HCT116 (cell line): Measurements from ENCODE around the gene BFAR. TPM values are rescaled to one million over a fixed set of nuclear protein-coding genes. Genes with fewer than 3 reads are reported as not detected.

Experiments
- ATAC-seq: fragments of 200-7000 bp; cut with Tn5 transposase; 2 replicates; pipeline ENCODE4 v1.9.1; 2020; ENCODE audit warnings: mild to moderate bottlenecking, moderate library complexity
- BruUV-seq: library from RNA; stranded (reverse); fragments of 400-500 nt; replicated peaks from 2 replicates; lab custom pipeline; 2021; lab: Mats Ljungman, UMichigan
- CTCF ChIA-PET: fragments of 300-600 bp; sonication (Branson Sonifier 250); formaldehyde crosslinking; loops from one replicate; lab custom pipeline; 2021; ENCODE audit warnings: antibody characterized with exemption; lab: Charles Lee
- POLR2A ChIA-PET: fragments of 300-600, 350-600 bp; sonication (Branson Sonifier 250); formaldehyde crosslinking; loops from one replicate; lab custom pipeline; 2021; ENCODE audit warnings: antibody characterized with exemption; lab: Charles Lee
- RAD21 ChIA-PET, 2 experiments: fragments of 300-600 bp; sonication (Branson Sonifier 250); formaldehyde crosslinking; loops; one replicate each; lab custom pipeline; 2023; ENCODE audit warnings: low total read pairs in 2 of 2; ENCODE audit not compliant: uncharacterized antibody in 2 of 2, unreplicated experiment in 2 of 2, low non-redundant PET in 1 of 2; lab: Charles Lee
- DNase-seq: peaks from one replicate; pipeline ENCODE4 v3.0.0-alpha.2; 2010; ENCODE audit warnings: low read depth, low spot score
- H2AFZ ChIP-seq: fragments of 200-600 bp; shearing (Covaris generic), sonication (generic); 2 replicates; pipeline ENCODE4 v1.6.1; 2017; ENCODE audit warnings: low read depth, mixed run types, mixed read lengths, antibody characterized with exemption, low read length; ENCODE audit not compliant: poor library complexity, severe bottlenecking
- H3K27ac ChIP-seq: 2 replicates; pipeline ENCODE4 v1.5.1; 2012; ENCODE audit warnings: low read depth, low read length
- H3K27me3 ChIP-seq: fragments of 200-600 bp; sonication (generic); 2 replicates; pipeline ENCODE4 v1.6.1; 2016; ENCODE audit warnings: mixed run types, low read length, mixed read lengths; ENCODE audit not compliant: insufficient read depth
- H3K36me3 ChIP-seq, 2 experiments: fragments of 200-500 bp in 1 of 2; fragments of 200-600 bp in 1 of 2; sonication (Bioruptor generic) in 1 of 2; sonication (generic) in 1 of 2; 2 replicates each; pipeline versions ENCODE4 v1.5.1 to v1.6.1; 2014 to 2016; ENCODE audit warnings: low read length in 2 of 2, inconsistent platforms in 1 of 2, mixed read lengths in 1 of 2, mixed run types in 1 of 2; ENCODE audit not compliant: insufficient read depth in 2 of 2, control insufficient read depth in 1 of 2
- H3K4me1 ChIP-seq, 2 experiments: fragments of 200-600 bp in 1 of 2; sonication (generic) in 1 of 2; 2 replicates each; pipeline versions ENCODE4 v1.5.1 to v1.6.1; 2012 to 2017; ENCODE audit warnings: low read length in 2 of 2, inconsistent platforms in 1 of 2, mild to moderate bottlenecking in 1 of 2, mixed read lengths in 1 of 2, mixed run types in 1 of 2, moderate library complexity in 1 of 2; ENCODE audit not compliant: insufficient read depth in 2 of 2, control insufficient read depth in 1 of 2
- H3K4me2 ChIP-seq: fragments of 200-600 bp; sonication (generic); 2 replicates; pipeline ENCODE4 v1.6.1; 2017; ENCODE audit warnings: mixed run types, low read length, mixed read lengths
- H3K4me3 ChIP-seq, 2 experiments: fragments of 200-600 bp in 1 of 2; sonication (generic) in 1 of 2; replicated peaks in 1 of 2; 2 replicates each; pipeline ENCODE4 v1.5.1; 2011 to 2016; ENCODE audit warnings: low read length in 2 of 2, control low read depth in 1 of 2, low read depth in 1 of 2, mild to moderate bottlenecking in 1 of 2, mixed read lengths in 1 of 2, mixed run types in 1 of 2
- H3K79me2 ChIP-seq: fragments of 200-600 bp; sonication (generic); 2 replicates; pipeline ENCODE4 v1.6.1; 2017; ENCODE audit warnings: mild to moderate bottlenecking, mixed run types, low read length, moderate library complexity, mixed read lengths; ENCODE audit not compliant: insufficient read depth
- H3K9ac ChIP-seq: fragments of 200-600 bp; sonication (generic); 2 replicates; pipeline ENCODE4 v1.6.1; 2016; ENCODE audit warnings: low read length, mixed read lengths
- H3K9me2 ChIP-seq: fragments of 200-600 bp; sonication (generic), shearing (Covaris generic); 2 replicates; pipeline ENCODE4 v1.6.1; 2017; ENCODE audit warnings: mixed run types, mild to moderate bottlenecking, moderate library complexity; ENCODE audit not compliant: insufficient read depth
- H3K9me3 ChIP-seq, 2 experiments: fragments of 200-500 bp in 1 of 2; fragments of 200-600 bp in 1 of 2; sonication (Bioruptor generic) in 1 of 2; sonication (generic) in 1 of 2; 2 replicates each; pipeline ENCODE4 v1.6.1; 2014 to 2017; ENCODE audit warnings: low read length in 2 of 2, mixed read lengths in 2 of 2, inconsistent platforms in 1 of 2, low read depth in 1 of 2, mild to moderate bottlenecking in 1 of 2, mixed run types in 1 of 2, moderate library complexity in 1 of 2; ENCODE audit not compliant: control insufficient read depth in 1 of 2, insufficient read depth in 1 of 2
- H4K20me1 ChIP-seq: fragments of 200-600 bp; sonication (generic), shearing (Covaris generic); 2 replicates; pipeline ENCODE4 v1.6.1; 2017; ENCODE audit warnings: mixed run types, mild to moderate bottlenecking, moderate library complexity; ENCODE audit not compliant: insufficient read depth
- ATF3 ChIP-seq: IDR thresholded peaks from 2 replicates; pipeline ENCODE4 v1.6.1; 2012
- CEBPB ChIP-seq: IDR thresholded peaks from 2 replicates; pipeline ENCODE4 v1.6.1; 2012; ENCODE audit warnings: low read depth
- CTCF ChIP-seq, 3 experiments: fragments of 200-600 bp in 1 of 3; sonication (generic) in 1 of 3; IDR thresholded peaks in 2 of 3; conservative IDR thresholded peaks in 1 of 3; 2 replicates each; pipeline ENCODE4 v1.5.1; 2012 to 2017; ENCODE audit warnings: low read depth in 2 of 3, low read length in 2 of 3, antibody characterized with exemption in 1 of 3, borderline replicate concordance in 1 of 3, control low read depth in 1 of 3, mild to moderate bottlenecking in 1 of 3, mixed read lengths in 1 of 3, mixed run types in 1 of 3, moderate library complexity in 1 of 3; ENCODE audit not compliant: insufficient read depth in 1 of 3
- EGR1 ChIP-seq: IDR thresholded peaks from 2 replicates; pipeline ENCODE4 v1.6.1; 2012; ENCODE audit warnings: low read depth
- EZH2phosphoT487 ChIP-seq: fragments of 200-600 bp; IDR thresholded peaks from 2 replicates; pipeline ENCODE4 v1.6.1; 2018; ENCODE audit warnings: antibody characterized with exemption, borderline replicate concordance
- RAD21 ChIP-seq: IDR thresholded peaks from 2 replicates; pipeline ENCODE4 v1.6.1; 2012; ENCODE audit warnings: low read depth, mild to moderate bottlenecking
- SIN3A ChIP-seq: IDR thresholded peaks from 2 replicates; pipeline ENCODE4 v1.6.1; 2012; ENCODE audit warnings: low read depth
- TCF7L2 ChIP-seq: IDR thresholded peaks from 2 replicates; pipeline ENCODE4 v1.7.0; 2011; ENCODE audit warnings: borderline replicate concordance, inconsistent platforms; ENCODE audit not compliant: insufficient read depth, insufficient read length; ENCODE audit errors: extremely low read depth
- ZBTB33 ChIP-seq: IDR thresholded peaks from 2 replicates; pipeline ENCODE4 v1.6.1; 2011; ENCODE audit warnings: mild to moderate bottlenecking, low read length, moderate library complexity; ENCODE audit not compliant: insufficient replicate concordance; ENCODE audit errors: extremely low read depth
- ZFX ChIP-seq: fragments of 450-650 bp; IDR thresholded peaks from 2 replicates; pipeline ENCODE4 v1.6.1; 2017
- ZNF274 ChIP-seq: fragments of 200-500 bp; sonication (Bioruptor generic); IDR thresholded peaks from 2 replicates; pipeline ENCODE4 v1.6.1; 2014; ENCODE audit warnings: mild to moderate bottlenecking, low read depth, low read length, inconsistent platforms
- intact Hi-C: fragments of 100-400 bp; cut with micrococcal nuclease; formaldehyde crosslinking; loops from 2 replicates; pipeline ENCODE4 v1.10.0; 2022
- total RNA-seq: library from RNA; stranded (reverse); gene quantifications from one replicate; pipeline ENCODE4 v1.2.1, GENCODE V29; 2021; ENCODE audit not compliant: unreplicated experiment

Gene BFAR
- total RNA-seq, 1 experiment from 2014 or later, result 49.7 TPM

- ChIA-PET CTCF (no interaction called here), POLR2A (no interaction called here)
These were observed 25.3 kb downstream of the BFAR start for GRCh38 chr16:14658063-14658462.

More at GRCh38 chr16:14658063-14658462, 25.3 kb downstream of the BFAR start:
- Histone ChIP-seq H2AFZ (no peak overlapping the region), H3K27me3 (no peaks in the 10 kb centered on the region), H3K9me3 (no peaks in the 10 kb centered on the region), H3K36me3 (peaks cover 13 to 24% of the 10 kb centered on the region in 2 experiments; a peak in 3 of 4 replicates), H3K4me1 (no peaks in the 10 kb centered on the region), H3K9ac (no peak overlapping the region), H3K27ac (no peak overlapping the region), H3K4me2 (no peak overlapping the region)
- no TSS peak for BruUV-seq
- no peak for DNase-seq
- TF ChIP-seq EGR1 (no peak), RAD21 (no peak), EZH2phosphoT487 (no peak), ZBTB33 (no peak), SIN3A (no peak), CTCF (IDR thresholded peaks at IDR 0.05 in 2 of 3, conservative IDR thresholded peaks at IDR 0.05 in 1 of 3; ENCODE audit: borderline replicate concordance in 1 of 3, insufficient read depth in 1 of 3, low read depth in 2 of 3, low read length in 2 of 3) (no peak), ZFX (no peak), ZNF274 (no peak), CEBPB (no peak), TCF7L2 (no peak), ATF3 (no peak)
- TF ChIP-seq, all 23 proteins: peak for 0
- Histone ChIP-seq H3K79me2 (peaks cover 3% of the 10 kb centered on the region; the same call in 1 of the 2 replicates), H4K20me1 (no peaks in the 10 kb centered on the region), H3K9me2 (no peaks in the 10 kb centered on the region), H3K4me3 (no peak overlapping the region)
- RAD21 ChIA-PET, result no interaction called here
- intact Hi-C loops, result no loop called here
- ATAC-seq, result no peak
